SK-N-SH (cell line): ENCODE results near the gene ANKRD44. TPM values are rescaled to one million over a fixed set of nuclear protein-coding genes. Genes with fewer than 3 reads are reported as not detected.

Experiments used
- CTCF ChIA-PET: fragments of 300-600, 350-600 bp; formaldehyde crosslinking; extraction: SDS; loops from one replicate; lab custom pipeline; 2021; lab: Yijun Ruan, JAX
- POLR2A ChIA-PET: fragments of 350-600 bp; sonication (Branson Sonifier 250); formaldehyde crosslinking; extraction: SDS; loops from one replicate; lab custom pipeline; 2020; ENCODE audit warnings: antibody characterized with exemption, inconsistent platforms; lab: Yijun Ruan, JAX
- DNase-seq: peaks from one replicate; pipeline ENCODE4 v3.0.0; 2012
- H2AFZ ChIP-seq: fragments of 200-600 bp; sonication (generic); 2 replicates; pipeline ENCODE4 v1.8.1; 2016; ENCODE audit warnings: antibody characterized with exemption, mild to moderate bottlenecking, low read depth
- H3F3A ChIP-seq: fragments of 200-600 bp; sonication (generic); replicated peaks from 2 replicates; pipeline ENCODE3; 2016; ENCODE audit warnings: antibody characterized with exemption, mild to moderate bottlenecking; ENCODE audit not compliant: insufficient read depth
- H3K27ac ChIP-seq, 2 experiments: fragments of 200-500 bp in 1 of 2; fragments of 200-600 bp in 1 of 2; sonication (Bioruptor generic) in 1 of 2; sonication (generic), shearing (Covaris generic) in 1 of 2; 2 replicates each; pipeline versions ENCODE4 v1.5.1 to v1.6.1; 2014 to 2016; ENCODE audit warnings: low read depth in 2 of 2, inconsistent platforms in 1 of 2, low read length in 1 of 2, mild to moderate bottlenecking in 1 of 2, mixed read lengths in 1 of 2
- H3K27me3 ChIP-seq: fragments of 200-600 bp; sonication (generic), shearing (Covaris generic); 2 replicates; pipeline ENCODE4 v1.6.1; 2016; ENCODE audit warnings: mixed run types; ENCODE audit not compliant: insufficient read depth
- H3K36me3 ChIP-seq, 2 experiments: fragments of 200-500 bp in 1 of 2; fragments of 200-600 bp in 1 of 2; sonication (Bioruptor generic) in 1 of 2; sonication (generic) in 1 of 2; replicated peaks in 1 of 2; 2 replicates each; pipeline versions ENCODE3 to v1.5.1; 2014 to 2016; ENCODE audit warnings: low read length in 1 of 2, mild to moderate bottlenecking in 1 of 2; ENCODE audit not compliant: insufficient read depth in 2 of 2, control insufficient read depth in 1 of 2
- H3K4me1 ChIP-seq, 2 experiments: fragments of 200-500 bp in 1 of 2; fragments of 200-600 bp in 1 of 2; sonication (Bioruptor generic) in 1 of 2; sonication (generic), shearing (Covaris generic) in 1 of 2; 2 replicates each; pipeline versions ENCODE4 v1.5.1 to v1.6.1; 2014 to 2016; ENCODE audit warnings: low read depth in 1 of 2, low read length in 1 of 2, mixed run types in 1 of 2; ENCODE audit not compliant: insufficient read depth in 2 of 2, control insufficient read depth in 1 of 2
- H3K4me2 ChIP-seq: fragments of 200-600 bp; sonication (generic), shearing (Covaris generic); 2 replicates; pipeline ENCODE4 v1.6.1; 2017; ENCODE audit warnings: mixed run types
- H3K4me3 ChIP-seq, 2 experiments: fragments of 200-500 bp in 1 of 2; fragments of 200-600 bp in 1 of 2; sonication (Bioruptor generic) in 1 of 2; sonication (generic), shearing (Covaris generic) in 1 of 2; 2 replicates each; pipeline versions ENCODE4 v1.5.1 to v1.8.1; 2014 to 2016; ENCODE audit warnings: low read depth in 2 of 2, inconsistent platforms in 1 of 2, low read length in 1 of 2, mild to moderate bottlenecking in 1 of 2, mixed read lengths in 1 of 2, moderate library complexity in 1 of 2
- H3K79me2 ChIP-seq: fragments of 200-600 bp; sonication (generic); 2 replicates; pipeline ENCODE4 v1.8.1; 2017; ENCODE audit warnings: mild to moderate bottlenecking; ENCODE audit not compliant: insufficient read depth
- H3K9ac ChIP-seq: fragments of 200-600 bp; sonication (generic); 2 replicates; pipeline ENCODE4 v1.6.1; 2017; ENCODE audit warnings: mixed run types
- H3K9me2 ChIP-seq: fragments of 200-600 bp; sonication (generic); 2 replicates; pipeline ENCODE4 v1.6.1; 2017; ENCODE audit warnings: mixed run types
- H3K9me3 ChIP-seq: fragments of 200-600 bp; sonication (generic); 2 replicates; pipeline ENCODE4 v1.6.1; 2017; ENCODE audit warnings: mixed run types, mild to moderate bottlenecking, moderate library complexity
- H4K20me1 ChIP-seq: fragments of 200-600 bp; sonication (generic); 2 replicates; pipeline ENCODE4 v1.6.1; 2017; ENCODE audit warnings: mild to moderate bottlenecking, mixed run types; ENCODE audit not compliant: insufficient read depth
- ELF1 ChIP-seq: IDR thresholded peaks from 2 replicates; pipeline ENCODE4 v1.4.0; 2012
- EP300 ChIP-seq, 2 experiments: IDR thresholded peaks; 2 replicates each; pipeline versions ENCODE4 v1.4.0 to v1.6.1; 2012; ENCODE audit warnings: borderline replicate concordance in 1 of 2, low read depth in 1 of 2, low read length in 1 of 2
- EZH2phosphoT487 ChIP-seq: fragments of 200-600 bp; sonication (generic); IDR thresholded peaks from 2 replicates; pipeline ENCODE4 v1.6.1; 2017; ENCODE audit warnings: low read depth, mixed run types, mild to moderate bottlenecking, antibody characterized with exemption, moderate library complexity, borderline replicate concordance
- FOSL2 ChIP-seq: IDR thresholded peaks from 2 replicates; pipeline ENCODE4 v1.4.0; 2012; ENCODE audit warnings: low read depth, mild to moderate bottlenecking, moderate library complexity, borderline replicate concordance
- FOXM1 ChIP-seq: IDR thresholded peaks from 2 replicates; pipeline ENCODE4 v1.4.0; 2012; ENCODE audit warnings: low read depth, mild to moderate bottlenecking
- GABPA ChIP-seq: IDR thresholded peaks from 2 replicates; pipeline ENCODE4 v1.4.0; 2012; ENCODE audit warnings: low read depth, mild to moderate bottlenecking
- JUND ChIP-seq: IDR thresholded peaks from 2 replicates; pipeline ENCODE4 v1.4.0; 2012
- MEF2A ChIP-seq: IDR thresholded peaks from 2 replicates; pipeline ENCODE4 v1.4.0; 2012; ENCODE audit warnings: low read depth, borderline replicate concordance
- RCOR1 ChIP-seq: fragments of 150-350 bp; IDR thresholded peaks from 2 replicates; pipeline ENCODE4 v1.6.1; 2017; ENCODE audit warnings: antibody characterized with exemption, low read length
- RFX5 ChIP-seq: IDR thresholded peaks from 2 replicates; pipeline ENCODE4 v1.6.1; 2012; ENCODE audit warnings: mild to moderate bottlenecking, improper control_type of control experiment, low read length
- SIN3A ChIP-seq: IDR thresholded peaks from 2 replicates; pipeline ENCODE4 v1.6.1; 2012; ENCODE audit warnings: low read depth, mild to moderate bottlenecking, low read length, moderate library complexity, borderline replicate concordance
- TEAD4 ChIP-seq: IDR thresholded peaks from 2 replicates; pipeline ENCODE4 v1.4.0; 2012; ENCODE audit warnings: mild to moderate bottlenecking, borderline replicate concordance; ENCODE audit not compliant: insufficient read depth
- WGBS: methylation state at CpG from one replicate; pipeline ENCODE4 v1.1.6; 2017; ENCODE audit warnings: low lambda C conversion rate; 5-methylcytosine and 5-hydroxymethylcytosine counted together
- polyA plus RNA-seq, 3 experiments: library from polyadenylated mRNA; depleted of rRNA; stranded (reverse); fragments of >200 nt; gene quantifications; 2 replicates each; pipeline ENCODE4 v1.2.3, GENCODE V29; 2012
- TF ChIP-seq, protein P1 (sequence below): fragments of 200-600 bp; sonication (generic); IDR thresholded peaks from 2 replicates; pipeline ENCODE4 v1.6.1; 2017; ENCODE audit warnings: antibody characterized with exemption, mild to moderate bottlenecking, moderate library complexity

Gene ANKRD44
- polyA plus RNA-seq, 1 of the 3 experiments (the other 2 are of a cell fraction), result 12.5 TPM

DNA sequence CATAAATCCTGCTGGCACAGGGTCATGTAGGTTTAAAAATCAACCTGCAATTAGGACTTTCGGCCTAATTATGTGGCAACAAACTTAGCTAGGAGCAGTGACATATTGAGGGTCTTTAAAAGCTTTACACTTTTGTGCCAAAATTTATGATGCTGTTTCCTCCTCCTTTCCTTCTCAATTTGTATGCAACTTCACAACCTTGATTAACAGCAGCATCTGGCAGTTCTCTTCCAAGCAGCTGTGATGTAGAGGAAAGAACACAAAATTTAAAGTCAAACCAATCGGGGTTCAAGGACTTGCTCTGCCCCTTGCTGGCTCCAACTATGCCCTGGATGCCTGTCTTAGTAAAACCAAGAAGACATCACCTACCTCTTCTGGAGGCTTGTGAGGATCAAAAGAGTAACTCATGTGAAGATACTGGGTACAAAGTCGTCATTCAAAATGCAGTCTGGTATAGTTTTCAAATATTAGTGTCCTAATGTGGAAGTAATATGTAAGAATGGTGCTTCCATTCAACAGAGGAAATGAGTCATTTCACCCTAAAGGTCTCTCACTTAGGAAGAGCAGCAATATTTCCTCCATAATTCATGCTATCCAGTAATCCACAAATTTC, 94.7 kb downstream of the ANKRD44 start:
- H3K4me2 ChIP-seq, result peak overlapping the region; percentile 67; the same call in 1 of the 2 replicates
- no peaks in the 10 kb centered on the region for H3K27me3 ChIP-seq
- no peaks in the 10 kb centered on the region for H4K20me1 ChIP-seq
- TF ChIP-seq, protein P1, sequence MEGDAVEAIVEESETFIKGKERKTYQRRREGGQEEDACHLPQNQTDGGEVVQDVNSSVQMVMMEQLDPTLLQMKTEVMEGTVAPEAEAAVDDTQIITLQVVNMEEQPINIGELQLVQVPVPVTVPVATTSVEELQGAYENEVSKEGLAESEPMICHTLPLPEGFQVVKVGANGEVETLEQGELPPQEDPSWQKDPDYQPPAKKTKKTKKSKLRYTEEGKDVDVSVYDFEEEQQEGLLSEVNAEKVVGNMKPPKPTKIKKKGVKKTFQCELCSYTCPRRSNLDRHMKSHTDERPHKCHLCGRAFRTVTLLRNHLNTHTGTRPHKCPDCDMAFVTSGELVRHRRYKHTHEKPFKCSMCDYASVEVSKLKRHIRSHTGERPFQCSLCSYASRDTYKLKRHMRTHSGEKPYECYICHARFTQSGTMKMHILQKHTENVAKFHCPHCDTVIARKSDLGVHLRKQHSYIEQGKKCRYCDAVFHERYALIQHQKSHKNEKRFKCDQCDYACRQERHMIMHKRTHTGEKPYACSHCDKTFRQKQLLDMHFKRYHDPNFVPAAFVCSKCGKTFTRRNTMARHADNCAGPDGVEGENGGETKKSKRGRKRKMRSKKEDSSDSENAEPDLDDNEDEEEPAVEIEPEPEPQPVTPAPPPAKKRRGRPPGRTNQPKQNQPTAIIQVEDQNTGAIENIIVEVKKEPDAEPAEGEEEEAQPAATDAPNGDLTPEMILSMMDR, result no peak
- TF ChIP-seq JUND (0 out of 2 replicates have a peak, but pooled peaks have one; percentile 25), FOSL2 (peak; percentile 50; the same call in 1 of the 2 replicates), GABPA (no peak)
- 36% methylated on average over 3 of the region's 3 CpGs for WGBS
- H3K79me2 ChIP-seq, result no peaks in the 10 kb centered on the region
- CTCF ChIA-PET, result interaction anchor here (0.6 to 2.5 kb wide), 2 partner anchors 24 to 30 kb away, joined by 3 to 12 read pairs; no protein-coding TSS in a partner anchor
- peak overlapping the region; percentile 34 to 96; a peak in 3 of 4 replicates for H3K27ac ChIP-seq
- peak overlapping the region; percentile 70 for H2AFZ ChIP-seq
- POLR2A ChIA-PET, result interaction anchor here (1.2 kb wide), 1 partner anchor 31 kb away, joined by 3 read pairs; no protein-coding TSS in a partner anchor
- H3K9me3 ChIP-seq, result no peaks in the 10 kb centered on the region
- H3K36me3 ChIP-seq, result no peaks in the 10 kb centered on the region
- H3K9ac ChIP-seq, result no peak overlapping the region
- no peak for DNase-seq
- H3F3A ChIP-seq, result peaks cover 9% of the 10 kb centered on the region
- H3K4me3 ChIP-seq, result no peak overlapping the region
- no peaks in the 10 kb centered on the region for H3K9me2 ChIP-seq
- peaks cover 16 to 33% of the 10 kb centered on the region in 2 experiments; a peak in 3 of 4 replicates for H3K4me1 ChIP-seq

- POLR2A ChIA-PET, result no interaction called here
- Histone ChIP-seq H3K4me2 (no peak overlapping the region), H4K20me1 (no peaks in the 10 kb centered on the region), H3K4me3 (no peak overlapping the region), H3F3A (peaks cover 9% of the 10 kb centered on the region), H3K27ac (peak overlapping the region in 1 of 2 experiments; percentile 96; a peak in 2 of 4 replicates)
- CTCF ChIA-PET, result interaction anchor here (1.0 to 2.5 kb wide), 4 partner anchors 9 to 96 kb away, joined by 3 to 8 read pairs (median 4); no protein-coding TSS in a partner anchor
- WGBS, result 93% methylated on average over 8 of the region's 8 CpGs
- no peak for TF ChIP-seq ELF1
- TF ChIP-seq, all 33 proteins: peak for 0
- Histone ChIP-seq H3K36me3 (no peaks in the 10 kb centered on the region), H3K9me2 (no peaks in the 10 kb centered on the region), H2AFZ (no peak overlapping the region), H3K9me3 (no peaks in the 10 kb centered on the region), H3K9ac (no peak overlapping the region), H3K4me1 (peaks cover 17 to 33% of the 10 kb centered on the region in 2 experiments; a peak in 3 of 4 replicates), H3K79me2 (no peaks in the 10 kb centered on the region), H3K27me3 (no peaks in the 10 kb centered on the region)
- no peak for DNase-seq
These were observed 98.0 kb downstream of the ANKRD44 start for GRCh38 chr2:197212344-197213262.

DNA sequence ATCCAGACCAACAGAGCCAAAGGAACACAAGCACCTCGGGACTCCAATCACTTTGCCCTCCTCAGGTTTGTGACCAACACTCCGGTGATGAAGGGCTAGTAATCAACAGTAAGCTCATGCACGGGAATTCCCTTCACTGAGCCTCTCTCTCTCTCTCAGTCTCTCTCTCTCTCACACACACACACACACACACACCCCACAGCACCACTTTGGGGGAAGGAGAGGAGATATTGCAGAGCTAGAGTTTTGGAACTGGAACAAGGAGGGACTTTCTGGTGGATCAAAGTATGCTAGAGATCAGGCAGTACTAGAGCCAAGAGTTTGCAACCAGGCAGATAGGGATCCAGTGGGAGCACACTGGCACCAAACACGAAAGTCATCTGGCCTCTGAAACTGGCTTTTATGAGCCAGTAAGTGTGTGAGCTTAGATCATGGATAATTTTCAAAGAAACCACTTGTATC, 98.7 kb downstream of the ANKRD44 start:
- Histone ChIP-seq H3K36me3 (no peaks in the 10 kb centered on the region), H4K20me1 (no peaks in the 10 kb centered on the region), H3K27ac (no peak overlapping the region), H3K4me1 (peaks cover 21 to 35% of the 10 kb centered on the region in 2 experiments; a peak in 3 of 4 replicates), H3K9ac (no peak overlapping the region), H3K79me2 (no peaks in the 10 kb centered on the region), H2AFZ (no peak overlapping the region), H3K27me3 (no peaks in the 10 kb centered on the region), H3K9me3 (no peaks in the 10 kb centered on the region), H3K4me3 (no peak overlapping the region), H3K9me2 (no peaks in the 10 kb centered on the region), H3K4me2 (no peak overlapping the region), H3F3A (peaks cover 9% of the 10 kb centered on the region)
- 74% methylated on average over 4 of the region's 4 CpGs for WGBS
- no peak for DNase-seq
- ChIA-PET POLR2A (no interaction called here), CTCF (interaction anchor here (1.0 kb wide), 1 partner anchor 32 kb away, joined by 3 read pairs; no protein-coding TSS in a partner anchor)
- no peak for TF ChIP-seq EZH2phosphoT487
- TF ChIP-seq ELF1, result no peak
- TF ChIP-seq EP300 (IDR thresholded peaks at IDR 0.05; ENCODE audit: borderline replicate concordance in 1 of 2, low read depth in 1 of 2, low read length in 1 of 2), result no peak
- no peak for TF ChIP-seq TEAD4
- TF ChIP-seq MEF2A, result no peak
- no peak for TF ChIP-seq RFX5
- no peak for TF ChIP-seq FOXM1
- no peak for TF ChIP-seq RCOR1
- no peak for TF ChIP-seq SIN3A
